Measurements from ENCODE around the gene PSMD4. TPM values are rescaled to one million over a fixed set of nuclear protein-coding genes. Genes with fewer than 3 reads are reported as not detected.
A peak's percentile ranks its signal among the peaks of the same experiment; 100 is the strongest.

Gene PSMD4
- total and polyA plus RNA-seq, 2 of the 8 experiments (the other 6 are each of a cell fraction or from before 2014, with no cell fraction given): 216 to 284 TPM

GRCh38 chr1:151288502-151288901, 34.0 kb downstream of the PSMD4 start:
- Histone ChIP-seq H3K23ac (ENCODE audit: insufficient read length) (no peak overlapping the region), H3K18ac (ENCODE audit: extremely low read depth, low read length) (no peak overlapping the region), H3K27me3 (replicated peaks in 1 of 4; ENCODE audit: control insufficient read depth in 3 of 4, extremely low read depth in 1 of 4, insufficient read depth in 3 of 4, low read length in 3 of 4) (no peaks in the 10 kb centered on the region), H2BK12ac (ENCODE audit: low read depth, low read length) (no peak overlapping the region), H3K4ac (replicated peaks; ENCODE audit: insufficient read length, low read depth, low read length) (no peak overlapping the region), H3K4me3 (ENCODE audit: extremely low read depth in 1 of 4, insufficient read depth in 2 of 4, low read depth in 3 of 4, low read length in 4 of 4) (no peak overlapping the region), H3K79me1 (ENCODE audit: low read depth, low read length) (peaks cover 16% of the 10 kb centered on the region; the same call in 1 of the 2 replicates), H4K5ac (ENCODE audit: insufficient read length, low read depth, low read length) (no peak overlapping the region), H3K14ac (ENCODE audit: insufficient read length) (no peak overlapping the region), H3K56ac (replicated peaks; ENCODE audit: insufficient read length, low read depth, low read length) (no peak overlapping the region), H3K9ac (replicated peaks in 1 of 4; ENCODE audit: extremely low read depth in 1 of 4, low read depth in 3 of 4, low read length in 3 of 4) (no peak overlapping the region), H4K8ac (ENCODE audit: extremely low read depth, insufficient read depth, low read length) (peak overlapping the region; percentile 45; the same call in 1 of the 2 replicates), H3K4me1 (replicated peaks in 1 of 4; ENCODE audit: control insufficient read depth in 3 of 4, insufficient read depth in 4 of 4, low read length in 3 of 4) (peaks cover 5 to 10% (median 6%) of the 10 kb centered on the region in 4 experiments; a peak in 6 of 7 replicates), H2BK5ac (ENCODE audit: low read depth, low read length) (no peak overlapping the region; the same call in 1 of the 2 replicates), H4K91ac (replicated peaks; ENCODE audit: insufficient read length, low read length) (no peak overlapping the region), H3K79me2 (ENCODE audit: control insufficient read depth in 1 of 2, insufficient read depth in 2 of 2, low read length in 2 of 2) (peaks cover 0 to 26% of the 10 kb centered on the region in 2 experiments; a peak in 2 of 4 replicates), H3K36me3 (ENCODE audit: control insufficient read depth in 2 of 4, insufficient read depth in 4 of 4, low read length in 3 of 4) (peaks cover 26 to 78% (median 44%) of the 10 kb centered on the region in 4 experiments), H2AFZ (ENCODE audit: low read length) (no peak overlapping the region), H3K4me2 (ENCODE audit: insufficient read depth in 1 of 2, low read depth in 2 of 2, low read length in 2 of 2) (no peak overlapping the region), H3K23me2 (ENCODE audit: low read depth, low read length) (no peaks in the 10 kb centered on the region; the same call in 1 of the 2 replicates), H2AK5ac (ENCODE audit: low read depth, low read length) (no peak overlapping the region), H2BK120ac (replicated peaks; ENCODE audit: low read depth, low read length) (no peak overlapping the region), H3K9me3 (ENCODE audit: insufficient read depth in 2 of 2, low read depth in 1 of 2, low read length in 1 of 2) (no peaks in the 10 kb centered on the region), H3K27ac (ENCODE audit: low read depth, low read length) (no peak overlapping the region), H4K20me1 (replicated peaks in 1 of 2; ENCODE audit: control insufficient read depth in 1 of 2, insufficient read depth in 2 of 2, low read length in 2 of 2) (peaks cover 7 to 31% of the 10 kb centered on the region in 2 experiments), H2BK15ac (ENCODE audit: low read length) (no peak overlapping the region), H2BK20ac (ENCODE audit: low read length) (no peak overlapping the region)
- CTCF ChIA-PET (ENCODE audit: partially characterized antibody): no interaction called here
- POLR2A ChIA-PET (ENCODE audit: partially characterized antibody): interaction anchor here (1.0 to 11.6 kb wide), 7 partner anchors 7 to 54 kb away, joined by 3 to 213 read pairs (median 4); no protein-coding TSS in a partner anchor
- no peak for DNase-seq (ENCODE audit: low read depth in 1 of 2, low spot score in 2 of 2)
- WGBS, 2 experiments (ENCODE audit: extremely low coverage in 1 of 2, insufficient coverage in 1 of 2, insufficient read length in 1 of 2, insufficient replicate concordance in 2 of 2, low coverage in 1 of 2, low lambda C conversion rate in 2 of 2, missing lambda C conversion rate in 1 of 2): 91% methylated on average over 14 of the region's 14 CpGs; no CpG with 5 or more reads in 1 of the 2 experiments
- FAIRE-seq: no peak
- TF ChIP-seq SUZ12 (IDR thresholded peaks at IDR 0.05; ENCODE audit: low read length) (no peak), POLR2A (IDR thresholded peaks at IDR 0.05; ENCODE audit: control extremely low read depth in 1 of 2, low read depth in 2 of 2, low read length in 2 of 2) (0 out of 3 replicates have a peak, but pooled peaks of 1 of the 2 experiments have one; percentile 12), SIN3A (conservative IDR thresholded peaks at IDR 0.05 in 1 of 2, IDR thresholded peaks at IDR 0.05 in 1 of 2; ENCODE audit: low read depth in 1 of 2, low read length in 2 of 2) (no peak)

All from H1 (cell line).